ENCODE measurements around the gene M1AP. TPM values are rescaled to one million over a fixed set of nuclear protein-coding genes. Genes with fewer than 3 reads are reported as not detected.

The M1AP gene, protein sequence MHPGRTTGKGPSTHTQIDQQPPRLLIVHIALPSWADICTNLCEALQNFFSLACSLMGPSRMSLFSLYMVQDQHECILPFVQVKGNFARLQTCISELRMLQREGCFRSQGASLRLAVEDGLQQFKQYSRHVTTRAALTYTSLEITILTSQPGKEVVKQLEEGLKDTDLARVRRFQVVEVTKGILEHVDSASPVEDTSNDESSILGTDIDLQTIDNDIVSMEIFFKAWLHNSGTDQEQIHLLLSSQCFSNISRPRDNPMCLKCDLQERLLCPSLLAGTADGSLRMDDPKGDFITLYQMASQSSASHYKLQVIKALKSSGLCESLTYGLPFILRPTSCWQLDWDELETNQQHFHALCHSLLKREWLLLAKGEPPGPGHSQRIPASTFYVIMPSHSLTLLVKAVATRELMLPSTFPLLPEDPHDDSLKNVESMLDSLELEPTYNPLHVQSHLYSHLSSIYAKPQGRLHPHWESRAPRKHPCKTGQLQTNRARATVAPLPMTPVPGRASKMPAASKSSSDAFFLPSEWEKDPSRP
- total RNA-seq = not detected in 2 replicates

DNA sequence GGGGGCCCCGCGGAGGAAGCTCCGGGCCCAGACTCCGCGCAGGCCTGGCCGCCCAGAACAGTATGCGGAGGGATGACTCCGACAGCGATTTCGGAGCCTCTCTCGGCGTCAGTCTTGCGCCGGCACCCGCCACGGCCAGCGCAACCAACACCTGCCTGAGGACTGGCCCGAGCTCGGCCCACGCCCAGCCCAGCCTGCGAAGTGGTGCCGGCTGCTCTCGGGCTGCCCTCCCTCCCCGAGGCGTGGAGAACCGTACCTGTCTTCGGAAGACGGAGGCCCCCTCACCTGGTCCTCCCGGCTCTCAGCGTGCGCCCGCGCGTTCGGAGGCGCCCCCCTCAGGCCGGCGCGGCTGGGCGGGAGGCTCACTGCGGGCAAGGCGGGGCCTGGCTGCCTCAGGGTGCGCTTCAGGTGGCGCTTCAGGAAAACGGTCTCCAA is at the start of gene M1AP:
M1AP (minus strand) TSS at position 322 of the 435 bp plus-strand sequence. CDS start 8,055 bp downstream, outside the sequence.

DNA sequence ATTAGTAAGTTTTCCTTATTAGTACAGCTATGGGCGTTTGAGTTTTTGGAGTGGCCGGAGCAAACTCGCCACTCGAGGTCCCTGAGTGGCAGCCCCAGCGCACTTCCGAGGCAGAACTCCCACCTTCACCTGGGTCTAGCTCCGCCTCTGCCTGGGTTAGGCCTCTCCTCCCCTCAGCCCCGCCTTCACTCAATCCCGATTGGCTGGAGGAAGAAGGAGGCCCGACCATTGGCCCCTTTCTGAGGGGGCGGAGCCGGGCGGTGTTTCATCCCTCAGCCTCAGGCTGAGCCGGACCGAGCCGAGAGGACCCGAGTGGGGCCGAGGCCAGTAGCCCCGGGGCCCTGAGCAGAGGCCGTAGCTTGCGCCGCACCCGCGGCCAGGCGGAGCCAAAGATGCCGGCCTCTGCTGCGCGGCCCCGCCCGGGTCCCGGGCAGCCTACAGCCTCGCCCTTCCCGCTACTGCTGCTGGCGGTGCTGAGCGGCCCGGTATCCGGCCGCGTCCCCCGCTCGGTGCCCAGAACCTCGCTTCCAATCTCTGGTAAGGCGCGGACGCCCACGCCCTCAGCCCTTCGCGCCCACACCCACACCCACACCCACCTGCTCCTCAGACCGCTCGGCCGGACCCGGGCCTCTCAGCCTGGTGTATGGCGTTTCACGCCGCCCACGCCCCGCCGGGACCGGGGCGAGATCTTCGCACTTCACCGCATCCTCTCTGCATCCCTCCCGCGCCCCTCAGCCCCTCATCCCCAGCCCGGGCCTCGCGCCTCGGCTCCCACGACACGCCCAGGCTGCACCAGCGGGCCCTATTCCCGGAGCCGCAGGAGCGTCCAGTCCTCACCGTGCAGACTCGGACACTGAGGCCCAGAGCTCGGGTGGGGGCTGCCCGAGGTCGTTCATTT is 6.1 kb upstream of the M1AP start, which contains the start of gene SEMA4F:
SEMA4F (plus strand) TSS at position 263 of the 898 bp plus-strand sequence; CDS start at position 393, 130 bp downstream.

DNA sequence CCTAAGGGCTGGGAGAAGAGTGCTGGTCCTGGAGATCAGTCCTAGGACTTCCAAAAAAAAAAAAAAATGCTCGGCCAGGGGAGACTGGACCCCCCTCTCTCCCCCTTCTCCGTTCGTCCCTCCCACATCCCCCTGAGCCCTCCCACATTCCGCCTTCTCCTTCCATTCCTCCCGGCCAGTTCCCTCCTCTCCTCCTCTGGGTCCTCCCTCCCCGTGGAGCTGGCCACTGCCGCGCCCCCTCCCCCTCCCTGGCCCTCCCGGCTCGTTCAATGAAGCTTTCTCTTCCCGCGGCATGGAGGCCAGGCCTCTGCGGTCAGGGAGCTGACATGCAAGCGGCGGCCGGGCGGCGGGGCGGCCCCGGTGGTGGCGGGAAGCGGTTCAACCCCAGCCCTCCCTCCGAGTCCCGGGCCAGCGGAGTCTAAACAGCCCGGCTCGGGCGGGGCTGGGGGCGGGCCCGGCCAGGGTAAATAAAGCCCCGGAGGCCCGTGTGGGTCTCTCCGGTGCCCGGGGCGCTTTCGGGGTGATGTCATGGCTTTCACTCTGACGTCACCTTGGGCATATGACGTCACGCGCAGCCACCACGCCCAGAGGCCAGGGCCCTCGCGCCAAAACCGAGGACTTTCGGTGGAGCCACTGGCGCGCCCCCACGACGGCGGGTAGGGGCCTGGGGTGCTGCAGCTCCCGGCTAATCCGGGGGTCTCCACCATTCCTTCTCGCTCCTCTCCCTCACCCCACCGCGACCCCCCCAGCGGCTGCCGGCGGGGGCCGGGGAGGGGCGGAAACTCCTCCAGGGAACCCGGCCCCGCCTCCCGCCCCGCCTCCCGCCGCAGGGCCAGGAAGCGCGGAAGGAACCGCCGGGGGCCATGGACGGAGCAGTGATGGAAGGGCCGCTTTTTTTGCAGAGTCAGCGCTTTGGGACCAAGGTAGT is 94.0 kb downstream of the M1AP start, which contains the start of the genes DOK1 and LOXL3:
DOK1 (plus strand) TSS at position 829 of the 928 bp plus-strand sequence; CDS start at position 864, 35 bp downstream.
LOXL3 (minus strand) TSS at position 51 of the 928 bp plus-strand sequence. CDS start 1,308 bp downstream, outside the sequence.

DNA sequence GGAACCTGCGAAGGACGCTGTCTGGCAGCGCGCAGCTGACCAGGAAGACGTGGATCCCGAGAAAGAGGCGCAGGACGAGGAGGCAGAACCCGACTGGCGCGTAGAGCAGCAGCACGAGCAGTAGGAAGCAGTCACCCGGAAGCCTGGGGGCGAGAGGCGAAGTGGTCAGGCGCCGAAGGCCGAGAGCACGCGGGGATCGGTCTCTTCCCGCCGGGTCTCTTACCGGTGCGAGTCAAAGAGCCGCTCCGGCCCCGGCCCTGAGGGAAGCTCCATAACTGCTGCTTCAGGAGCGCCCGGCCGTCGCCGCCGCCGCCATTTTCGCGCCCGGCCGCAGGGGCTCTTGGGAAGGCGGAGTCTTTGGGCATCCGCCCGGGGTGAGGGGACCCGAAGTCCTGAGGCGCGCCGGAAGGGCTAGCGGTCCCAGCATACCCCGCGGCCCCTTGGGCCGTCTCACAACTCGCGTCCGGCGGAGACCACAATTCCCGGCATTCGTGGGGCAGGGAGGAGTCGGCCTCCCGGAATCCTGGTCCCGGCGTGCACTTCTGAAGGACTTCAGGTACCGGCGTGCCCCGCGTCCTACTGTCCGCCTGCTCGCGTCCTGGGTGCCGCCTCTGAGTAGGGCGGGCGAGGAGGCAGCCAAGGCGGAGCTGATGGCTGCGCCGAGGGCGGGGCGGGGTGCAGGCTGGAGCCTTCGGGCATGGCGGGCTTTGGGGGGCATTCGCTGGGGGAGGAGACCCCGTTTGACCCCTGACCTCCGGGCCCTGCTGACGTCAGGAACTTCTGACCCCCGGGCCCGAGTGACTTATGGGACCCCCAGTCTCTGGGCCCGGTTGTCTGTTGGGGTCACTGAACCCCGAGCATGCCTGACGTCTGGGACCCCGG is 118.5 kb downstream of the M1AP start, which contains the start of the genes AUP1 and HTRA2:
AUP1 (minus strand) TSS at position 350 of the 882 bp plus-strand sequence; CDS start at position 273, 77 bp downstream.
HTRA2 (plus strand) TSS at position 577 of the 882 bp plus-strand sequence; CDS start at position 651, 74 bp downstream.

DNA sequence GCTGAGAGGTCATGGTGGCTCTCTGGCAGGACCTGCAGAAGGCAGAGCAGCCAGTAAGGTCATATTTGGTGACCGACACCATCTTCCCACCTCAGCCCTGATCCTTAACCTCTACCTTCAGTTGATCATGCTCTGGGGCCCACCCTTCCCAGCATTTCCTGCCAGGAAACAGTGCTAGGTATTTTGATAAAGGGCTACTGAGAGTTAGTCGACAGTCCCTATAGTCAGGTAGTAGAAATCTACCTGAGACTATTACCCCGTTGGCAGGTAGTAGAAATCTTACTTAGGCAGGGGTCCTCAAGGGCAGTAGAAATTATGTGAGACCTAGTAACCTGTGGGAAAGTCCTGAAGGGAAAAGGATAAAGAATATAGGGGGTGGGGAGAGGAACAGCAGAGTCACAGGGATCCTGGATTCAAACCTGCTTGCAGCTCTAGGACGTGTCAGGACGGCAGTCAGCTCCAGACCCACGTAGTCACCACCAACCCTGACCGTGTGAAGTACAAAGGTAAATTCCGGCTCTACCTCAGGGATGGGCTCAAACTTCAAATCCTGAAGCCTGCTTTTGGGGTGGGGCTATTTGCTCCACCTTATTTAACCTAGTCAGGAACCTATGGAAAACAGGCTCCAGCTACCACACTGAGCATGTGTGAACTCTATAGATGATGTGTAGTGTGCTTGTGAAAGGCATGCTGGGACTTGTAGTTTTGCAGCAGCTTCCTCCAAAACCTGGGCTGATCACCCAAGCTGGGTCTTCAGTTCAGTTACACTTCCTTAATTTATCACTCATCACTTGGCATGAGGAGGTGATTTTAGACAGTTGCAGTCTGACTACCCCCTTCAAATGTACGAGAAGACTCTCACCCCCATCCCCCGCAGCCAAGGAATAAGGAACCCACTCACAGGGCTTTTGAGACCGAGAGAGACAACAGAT is 122.1 kb downstream of the M1AP start, which contains the start of gene DQX1:
DQX1 (minus strand) TSS at position 515 of the 932 bp plus-strand sequence; CDS start at position 13, 502 bp downstream.

DNA sequence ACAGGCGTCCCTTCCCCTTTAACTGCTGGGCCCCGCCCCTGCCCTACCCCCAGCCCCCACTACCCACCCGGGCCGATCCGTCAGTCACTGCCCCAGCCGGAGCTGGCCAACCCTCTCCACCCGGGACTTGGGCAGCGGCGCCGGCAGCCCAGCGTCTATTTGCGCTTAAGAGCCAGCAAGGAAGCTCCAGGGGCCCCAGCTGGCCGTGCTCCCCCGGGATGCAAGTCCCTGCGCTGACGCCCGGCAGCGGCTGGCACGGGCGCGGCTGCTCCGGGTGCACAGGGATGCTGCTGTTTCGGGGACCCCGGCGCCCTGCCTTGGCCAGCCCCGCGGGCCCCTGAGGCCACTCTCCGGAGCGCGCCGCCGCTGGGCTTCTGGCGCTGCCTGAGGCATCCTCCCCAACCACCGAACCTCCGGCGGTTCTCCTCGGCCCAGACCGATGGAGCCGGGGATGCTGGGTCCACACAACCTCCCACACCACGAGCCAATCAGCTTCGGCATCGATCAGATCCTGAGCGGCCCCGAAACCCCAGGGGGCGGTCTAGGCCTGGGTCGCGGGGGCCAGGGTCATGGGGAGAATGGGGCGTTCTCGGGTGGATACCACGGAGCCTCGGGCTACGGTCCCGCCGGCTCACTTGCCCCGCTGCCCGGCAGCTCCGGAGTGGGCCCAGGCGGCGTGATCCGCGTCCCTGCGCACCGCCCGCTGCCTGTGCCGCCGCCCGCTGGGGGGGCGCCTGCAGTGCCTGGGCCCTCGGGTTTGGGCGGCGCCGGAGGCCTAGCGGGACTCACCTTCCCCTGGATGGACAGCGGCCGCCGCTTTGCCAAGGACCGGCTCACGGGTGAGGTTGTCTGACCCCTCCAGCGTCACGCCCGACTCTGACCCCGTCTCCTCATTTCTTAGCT is 133.5 kb downstream of the M1AP start, which contains the start of gene TLX2:
TLX2 (plus strand) TSS at position 83 of the 903 bp plus-strand sequence; CDS start at position 440, 357 bp downstream.

Other genes starting within 250 kb of the M1AP start
- 0.72 and 2.1 TPM in 2 replicates for gene C2orf81, start 226.7 kb downstream of the M1AP start, total RNA-seq
- gene WDR54, start 226.6 kb downstream of the M1AP start, total RNA-seq = 64.2 and 88.8 TPM in 2 replicates
- 15.1 and 15.7 TPM in 2 replicates for gene RTKN, start 206.4 kb downstream of the M1AP start, total RNA-seq
- 15.9 and 23.9 TPM in 2 replicates for gene INO80B, start 193.2 kb downstream of the M1AP start, total RNA-seq
- 87.9 and 88.0 TPM in 2 replicates for gene WBP1, start 189.9 kb downstream of the M1AP start, total RNA-seq
- 101 and 103 TPM in 2 replicates for gene MOGS, start 182.9 kb downstream of the M1AP start, total RNA-seq
- 44.1 and 49.9 TPM in 2 replicates for gene MRPL53, start 175.7 kb downstream of the M1AP start, total RNA-seq
- gene CCDC142, start 165.3 kb downstream of the M1AP start, total RNA-seq = 8.4 and 9.8 TPM in 2 replicates
- gene TTC31, start 165.2 kb downstream of the M1AP start, total RNA-seq = 13.1 and 31.8 TPM in 2 replicates
- gene LBX2, start 148.7 kb downstream of the M1AP start, total RNA-seq = 0.64 and 3.1 TPM in 2 replicates
- gene PCGF1, start 140.6 kb downstream of the M1AP start, total RNA-seq = 8.5 and 15.8 TPM in 2 replicates
- gene TLX2, start 133.9 kb downstream of the M1AP start, total RNA-seq = not detected in 2 replicates
- 0.39 TPM in 1 of 2 replicates, not detected in the other for gene DQX1, start 122.1 kb downstream of the M1AP start, total RNA-seq
- 73.7 and 74.2 TPM in 2 replicates for gene AUP1, start 118.6 kb downstream of the M1AP start, total RNA-seq
- gene HTRA2, start 118.4 kb downstream of the M1AP start, total RNA-seq = 25.6 and 28.8 TPM in 2 replicates
- 18.6 and 25.8 TPM in 2 replicates for gene LOXL3, start 94.4 kb downstream of the M1AP start, total RNA-seq
- gene DOK1, start 93.6 kb downstream of the M1AP start, total RNA-seq = 11.8 and 16.9 TPM in 2 replicates
- 1.4 and 4.5 TPM in 2 replicates for gene SEMA4F, start 5.9 kb upstream of the M1AP start, total RNA-seq
- gene HK2, start 185.8 kb upstream of the M1AP start, total RNA-seq = 14.1 and 24.6 TPM in 2 replicates

All from epithelial cell of alveolus of lung (primary cell).